NT2/D1 (cell line): Measurements from ENCODE around the gene ZFP36L1.

ENCODE experiments used
- SUZ12 ChIP-seq: IDR thresholded peaks from 2 replicates; pipeline ENCODE4 v1.6.1; 2011; ENCODE audit not compliant: insufficient read length, insufficient read depth; ENCODE audit errors: extremely low read depth
- YY1 ChIP-seq: IDR thresholded peaks from 2 replicates; pipeline ENCODE4 v1.6.1; 2011; ENCODE audit not compliant: insufficient read length, insufficient read depth
- ZNF274 ChIP-seq: IDR thresholded peaks from 2 replicates; pipeline ENCODE4 v1.6.1; 2011; ENCODE audit warnings: mild to moderate bottlenecking, low read depth, low read length

DNA sequence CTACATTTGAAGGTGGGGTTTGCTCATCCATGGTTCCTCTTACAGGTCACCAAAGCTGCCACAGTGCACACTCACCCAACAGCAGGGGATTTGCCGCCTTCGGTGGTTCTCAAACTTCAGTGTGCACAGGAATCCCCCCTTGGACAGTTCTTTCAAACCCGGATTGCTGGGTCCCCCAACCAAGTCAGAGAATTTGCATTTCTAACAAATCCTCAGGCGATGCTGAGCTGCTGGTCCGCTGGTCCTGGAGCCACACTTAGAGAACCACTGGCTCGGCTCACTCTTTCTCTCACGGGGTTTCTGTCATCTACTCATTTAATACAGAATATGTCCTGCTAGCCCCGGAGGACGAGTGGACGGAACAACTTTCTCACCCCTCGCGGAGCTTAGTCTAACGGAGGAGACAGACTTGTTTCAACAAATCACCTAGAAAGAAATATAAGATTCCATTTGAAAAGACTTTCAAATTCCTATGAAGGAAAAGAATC, 24.1 kb upstream of the ZFP36L1 start:
- no peak for TF ChIP-seq SUZ12
- TF ChIP-seq YY1 = no peak
- TF ChIP-seq ZNF274 = no peak
